ENCODE measurements around the gene CSTB. TPM values are rescaled to one million over a fixed set of nuclear protein-coding genes. Genes with fewer than 3 reads are reported as not detected.

Gene CSTB
- total RNA-seq, 1 experiment from 2014 or later = 40.7 TPM

DNA sequence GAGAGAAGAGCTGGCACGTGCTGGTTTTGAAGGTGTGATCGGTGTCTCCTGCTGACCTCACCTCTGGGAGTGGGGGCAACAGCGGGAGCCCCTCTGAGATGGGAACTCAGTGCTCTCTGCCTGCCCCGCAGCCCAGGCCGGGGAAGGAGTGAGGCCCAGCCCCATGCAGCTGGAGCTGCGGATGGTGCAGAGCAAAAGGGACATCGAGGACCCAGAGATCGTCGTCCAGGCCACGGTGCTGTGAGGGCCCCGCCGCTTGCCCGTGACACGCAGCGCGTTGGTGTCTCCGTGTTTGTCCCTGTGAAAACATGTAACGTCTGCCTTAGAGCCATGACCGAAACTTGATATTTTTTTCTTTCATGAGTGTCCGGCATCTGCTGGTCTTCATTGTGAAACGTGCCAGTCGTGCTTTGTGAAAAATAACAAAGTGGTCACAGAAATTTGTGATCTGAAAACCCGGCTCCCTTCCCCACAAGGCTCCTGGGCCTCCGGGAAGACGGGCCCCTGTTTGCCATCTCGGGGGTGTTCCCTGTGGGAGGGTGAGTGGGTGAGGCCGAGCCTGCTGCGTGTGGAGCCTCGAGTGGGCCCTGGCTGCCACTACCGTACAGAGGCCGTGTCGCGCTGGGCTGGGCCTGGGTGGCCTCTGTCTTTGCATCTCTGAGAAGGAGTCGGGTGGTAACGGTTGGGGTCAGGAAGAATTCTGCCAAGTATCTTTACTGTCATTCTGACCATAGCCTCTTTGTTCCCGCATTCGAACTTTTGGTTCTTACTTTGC, 20.1 kb downstream of the CSTB start:
- Histone ChIP-seq H3K23me2 (ENCODE audit: insufficient read length, low read depth, low read length, poor library complexity, severe bottlenecking) (no peaks in the 10 kb centered on the region), H2BK120ac (ENCODE audit: low read depth, low read length, poor library complexity, severe bottlenecking) (no peak overlapping the region), H2AFZ (ENCODE audit: low read length) (no peak overlapping the region), H4K20me1 (ENCODE audit: control insufficient read depth, insufficient read depth, insufficient read length) (no peaks in the 10 kb centered on the region), H3K4me2 (ENCODE audit: insufficient read depth, insufficient read length, low read length) (no peak overlapping the region), H3K27me3 (ENCODE audit: insufficient read depth, low read length) (no peaks in the 10 kb centered on the region), H2AK5ac (ENCODE audit: insufficient read length, low read length) (no peak overlapping the region), H4K91ac (ENCODE audit: insufficient read length, low read depth, low read length) (no peak overlapping the region), H3T11ph (ENCODE audit: low read length) (no peak overlapping the region), H2BK5ac (ENCODE audit: insufficient read length, low read length) (no peak overlapping the region), H3K4ac (ENCODE audit: low read depth, low read length) (no peak overlapping the region), H3K27ac (ENCODE audit: insufficient read length, low read depth, low read length) (no peak overlapping the region), H4K5ac (ENCODE audit: insufficient read length, low read depth, low read length) (no peak overlapping the region), H2BK20ac (ENCODE audit: low read depth, low read length, poor library complexity, severe bottlenecking) (no peak overlapping the region), H3K23ac (ENCODE audit: insufficient read length, low read depth, low read length) (no peak overlapping the region), H3K56ac (ENCODE audit: insufficient read length, low read depth, low read length) (no peak overlapping the region), H2BK15ac (ENCODE audit: low read depth, low read length) (no peak overlapping the region), H3K79me2 (ENCODE audit: insufficient read depth, low read length) (no peaks in the 10 kb centered on the region), H3K9me3 (ENCODE audit: control insufficient read depth, low read depth, low read length) (no peaks in the 10 kb centered on the region), H3K14ac (ENCODE audit: insufficient read depth, low read length) (no peak overlapping the region), H3K4me1 (ENCODE audit: insufficient read depth, low read length) (no peaks in the 10 kb centered on the region), H3K18ac (ENCODE audit: insufficient read length, low read depth, low read length) (no peak overlapping the region), H3K9ac (ENCODE audit: extremely low read depth, insufficient read length, low read length) (no peak overlapping the region), H2BK12ac (ENCODE audit: insufficient read length, low read depth, low read length) (no peak overlapping the region), H4K8ac (replicated peaks; ENCODE audit: insufficient read length, low read depth, low read length) (no peak overlapping the region), H3K79me1 (ENCODE audit: insufficient read depth, low read depth, low read length, poor library complexity, severe bottlenecking) (no peaks in the 10 kb centered on the region)
- no peak for DNase-seq
- TF ChIP-seq, protein P1, sequence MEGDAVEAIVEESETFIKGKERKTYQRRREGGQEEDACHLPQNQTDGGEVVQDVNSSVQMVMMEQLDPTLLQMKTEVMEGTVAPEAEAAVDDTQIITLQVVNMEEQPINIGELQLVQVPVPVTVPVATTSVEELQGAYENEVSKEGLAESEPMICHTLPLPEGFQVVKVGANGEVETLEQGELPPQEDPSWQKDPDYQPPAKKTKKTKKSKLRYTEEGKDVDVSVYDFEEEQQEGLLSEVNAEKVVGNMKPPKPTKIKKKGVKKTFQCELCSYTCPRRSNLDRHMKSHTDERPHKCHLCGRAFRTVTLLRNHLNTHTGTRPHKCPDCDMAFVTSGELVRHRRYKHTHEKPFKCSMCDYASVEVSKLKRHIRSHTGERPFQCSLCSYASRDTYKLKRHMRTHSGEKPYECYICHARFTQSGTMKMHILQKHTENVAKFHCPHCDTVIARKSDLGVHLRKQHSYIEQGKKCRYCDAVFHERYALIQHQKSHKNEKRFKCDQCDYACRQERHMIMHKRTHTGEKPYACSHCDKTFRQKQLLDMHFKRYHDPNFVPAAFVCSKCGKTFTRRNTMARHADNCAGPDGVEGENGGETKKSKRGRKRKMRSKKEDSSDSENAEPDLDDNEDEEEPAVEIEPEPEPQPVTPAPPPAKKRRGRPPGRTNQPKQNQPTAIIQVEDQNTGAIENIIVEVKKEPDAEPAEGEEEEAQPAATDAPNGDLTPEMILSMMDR (conservative IDR thresholded peaks at IDR 0.05) = no peak
- no peaks in the 10 kb centered on the region for H3K4me1 Mint-ChIP-seq
- no peaks in the 10 kb centered on the region for H3K27me3 Mint-ChIP-seq (ENCODE audit: low read depth)
- no CpG with 5 or more reads among the region's 37 CpGs for WGBS (ENCODE audit: extremely low coverage, insufficient read length, low lambda C conversion rate)
- H3K27ac Mint-ChIP-seq = peak overlapping the region; percentile 21 to 68 (median 67); a peak in 3 of 7 replicates
- peaks cover 27 to 60% (median 40%) of the 10 kb centered on the region in 3 experiments; a peak in 6 of 7 replicates for H3K36me3 Mint-ChIP-seq (ENCODE audit: insufficient read depth in 1 of 3, low read depth in 3 of 3)
- no peak overlapping the region for H3K4me3 Mint-ChIP-seq
- no peaks in the 10 kb centered on the region for H3K9me3 Mint-ChIP-seq
